ENCODE data around the gene HBD. TPM values are rescaled to one million over a fixed set of nuclear protein-coding genes. Genes with fewer than 3 reads are reported as not detected.
A peak's percentile ranks its signal among the peaks of the same experiment; 100 is the strongest.

Gene HBD
- total and polyA plus RNA-seq, 4 donors: 0.17 to 1.2 TPM; not detected in 2

DNA sequence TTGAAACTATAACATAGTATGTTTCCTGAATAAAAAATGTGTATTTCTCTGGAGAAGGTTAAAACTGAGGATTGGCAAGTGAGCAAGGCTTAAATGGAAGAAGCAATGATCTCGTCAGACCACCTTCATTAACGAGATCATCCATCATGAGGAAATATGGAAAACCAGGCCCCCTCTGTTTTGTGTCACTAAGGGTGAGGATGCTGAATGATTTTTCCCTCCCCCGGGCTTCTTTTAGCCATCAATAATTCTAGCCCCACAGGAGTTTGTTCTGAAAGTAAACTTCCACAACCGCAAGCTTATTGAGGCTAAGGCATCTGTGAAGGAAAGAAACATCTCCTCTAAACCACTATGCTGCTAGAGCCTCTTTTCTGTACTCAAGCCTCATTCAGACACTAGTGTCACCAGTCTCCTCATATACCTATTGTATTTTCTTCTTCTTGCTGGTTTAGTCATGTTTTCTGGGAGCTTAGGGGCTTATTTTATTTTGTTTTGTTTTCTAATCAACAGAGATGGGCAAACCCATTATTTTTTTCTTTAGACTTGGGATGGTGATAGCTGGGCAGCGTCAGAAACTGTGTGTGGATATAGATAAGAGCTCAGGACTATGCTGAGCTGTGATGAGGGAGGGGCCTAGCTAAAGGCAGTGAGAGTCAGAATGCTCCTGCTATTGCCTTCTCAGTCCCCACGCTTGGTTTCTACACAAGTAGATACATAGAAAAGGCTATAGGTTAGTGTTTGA is 41.3 kb upstream of the HBD start:
- H3K27me3 ChIP-seq (ENCODE audit: control insufficient read depth, insufficient read depth, low read length): no peaks in the 10 kb centered on the region
- no peaks in the 10 kb centered on the region for H3K4me1 ChIP-seq (ENCODE audit: control insufficient read depth, insufficient read depth, low read length)
- no peak overlapping the region for H3K27ac ChIP-seq (ENCODE audit: low read depth, low read length)
- H3K9me3 ChIP-seq (ENCODE audit: control insufficient read depth, insufficient read depth, low read length): no peaks in the 10 kb centered on the region
- no peak for DNase-seq (ENCODE audit: low read depth in 4 of 6, low spot score in 6 of 6)
- H3K4me3 ChIP-seq (ENCODE audit: low read depth, low read length): no peak overlapping the region
- no peaks in the 10 kb centered on the region for H3K36me3 ChIP-seq (ENCODE audit: control insufficient read depth, insufficient read depth, low read length)
- no CpG with 5 or more reads among the region's 6 CpGs for WGBS (ENCODE audit: insufficient coverage)

DNA sequence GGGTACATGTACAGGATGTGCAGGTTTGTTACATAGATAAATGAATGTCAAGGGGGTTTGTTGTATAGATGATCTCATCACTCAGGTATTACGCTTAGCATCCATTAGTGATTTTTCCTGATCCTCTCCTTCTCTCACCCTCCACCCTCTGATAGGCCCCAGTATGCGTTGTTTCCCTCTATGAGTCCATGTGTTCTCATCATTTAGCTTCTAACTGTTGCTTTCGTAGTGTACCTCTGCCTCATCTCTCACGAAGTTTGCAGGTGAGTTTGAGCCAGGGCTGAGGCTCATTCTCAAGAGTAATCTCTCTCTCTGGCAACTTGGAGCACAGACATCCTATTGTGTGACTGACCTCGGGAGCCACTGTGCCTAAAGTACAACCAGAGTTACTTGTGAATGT is 40.1 kb upstream of the HBD start:
- Histone ChIP-seq H3K27ac (ENCODE audit: low read depth, low read length) (no peak overlapping the region), H3K9me3 (ENCODE audit: control insufficient read depth, insufficient read depth, low read length) (no peaks in the 10 kb centered on the region), H3K36me3 (ENCODE audit: control insufficient read depth, insufficient read depth, low read length) (no peaks in the 10 kb centered on the region), H3K4me3 (ENCODE audit: low read depth, low read length) (no peak overlapping the region), H3K4me1 (ENCODE audit: control insufficient read depth, insufficient read depth, low read length) (no peaks in the 10 kb centered on the region), H3K27me3 (ENCODE audit: control insufficient read depth, insufficient read depth, low read length) (no peaks in the 10 kb centered on the region)
- DNase-seq (ENCODE audit: low read depth in 4 of 6, low spot score in 6 of 6): no peak
- WGBS (ENCODE audit: insufficient coverage): 79% methylated on average over 3 of the region's 5 CpGs

DNA sequence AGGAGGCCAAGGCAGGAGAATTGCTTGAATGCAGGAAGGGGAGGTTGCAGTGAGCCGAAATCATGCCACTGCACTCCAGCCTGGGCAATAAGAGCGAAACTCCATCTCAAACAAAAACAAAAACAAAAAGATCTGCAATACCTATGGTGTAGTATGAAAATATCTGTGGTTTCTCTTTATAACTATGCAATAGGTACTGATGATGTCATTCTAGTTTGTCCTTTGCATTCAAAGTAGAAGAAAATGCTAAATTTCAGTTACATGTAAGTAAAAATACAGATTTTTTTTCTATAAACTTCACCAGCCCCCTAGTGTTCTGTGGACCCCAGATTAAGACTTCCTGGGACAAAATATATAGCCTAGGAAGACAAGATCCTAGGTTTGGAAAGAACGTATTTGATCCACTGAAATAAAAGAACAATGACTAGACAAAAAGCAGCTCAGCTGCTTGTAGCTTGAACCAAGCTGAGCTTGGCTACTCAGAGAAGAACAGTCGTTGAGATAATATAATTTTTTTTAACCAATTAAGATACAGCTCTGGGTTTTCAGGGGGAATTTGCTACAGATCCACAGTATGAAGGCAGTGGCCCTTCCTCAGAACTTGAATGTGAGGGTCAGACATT is 38.2 kb upstream of the HBD start:
- H3K9me3 ChIP-seq (ENCODE audit: control insufficient read depth, insufficient read depth, low read length): no peaks in the 10 kb centered on the region
- H3K27ac ChIP-seq (ENCODE audit: low read depth, low read length): no peak overlapping the region
- no peak overlapping the region for H3K4me3 ChIP-seq (ENCODE audit: low read depth, low read length)
- H3K4me1 ChIP-seq (ENCODE audit: control insufficient read depth, insufficient read depth, low read length): no peaks in the 10 kb centered on the region
- H3K36me3 ChIP-seq (ENCODE audit: control insufficient read depth, insufficient read depth, low read length): no peaks in the 10 kb centered on the region
- no CpG with 5 or more reads among the region's 4 CpGs for WGBS (ENCODE audit: insufficient coverage)
- no peak for DNase-seq (ENCODE audit: low read depth in 4 of 6, low spot score in 6 of 6)
- no peaks in the 10 kb centered on the region for H3K27me3 ChIP-seq (ENCODE audit: control insufficient read depth, insufficient read depth, low read length)

DNA sequence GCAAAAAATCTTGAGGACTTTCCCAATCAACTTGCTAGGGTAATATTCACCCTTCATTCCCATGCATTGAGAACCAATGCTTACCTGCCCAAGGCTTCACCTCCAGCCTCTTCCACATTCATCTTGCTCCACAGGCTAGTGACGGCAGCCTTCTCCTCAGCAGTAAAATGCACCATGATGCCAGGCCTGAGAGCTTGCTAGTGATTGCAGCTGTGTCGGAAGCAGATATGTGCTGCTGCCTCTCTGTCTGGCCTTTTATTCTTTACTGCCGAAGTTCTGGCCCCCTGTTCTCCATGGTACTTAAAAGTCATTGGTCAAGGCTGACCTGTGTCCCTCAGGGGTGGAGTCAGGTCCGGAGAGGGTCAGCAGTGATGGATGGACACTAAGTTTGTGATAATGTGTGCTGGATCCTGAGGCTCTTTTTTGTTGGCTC is 35.4 kb upstream of the HBD start, which contains the start of gene HBE1:
Gene HBE1, minus strand, starts transcription at position 231 of the 433 bp plus-strand sequence. Its CDS starts 55 bp downstream, at position 176.
- Histone ChIP-seq H3K9me3 (ENCODE audit: control insufficient read depth, insufficient read depth, low read length) (no peaks in the 10 kb centered on the region), H3K27ac (ENCODE audit: low read depth, low read length) (no peak within 1 kb of the TSS), H3K27me3 (ENCODE audit: control insufficient read depth, insufficient read depth, low read length) (no peaks in the 10 kb centered on the region), H3K4me1 (ENCODE audit: control insufficient read depth, insufficient read depth, low read length) (no peaks in the 10 kb centered on the region), H3K36me3 (ENCODE audit: control insufficient read depth, insufficient read depth, low read length) (no peaks in the 10 kb centered on the region), H3K4me3 (ENCODE audit: low read depth, low read length) (no peak within 1 kb of the TSS)
- DNase-seq (ENCODE audit: low read depth in 4 of 6, low spot score in 6 of 6): no peak
- WGBS (ENCODE audit: insufficient coverage): 47% methylated on average over 3 of the region's 4 CpGs

DNA sequence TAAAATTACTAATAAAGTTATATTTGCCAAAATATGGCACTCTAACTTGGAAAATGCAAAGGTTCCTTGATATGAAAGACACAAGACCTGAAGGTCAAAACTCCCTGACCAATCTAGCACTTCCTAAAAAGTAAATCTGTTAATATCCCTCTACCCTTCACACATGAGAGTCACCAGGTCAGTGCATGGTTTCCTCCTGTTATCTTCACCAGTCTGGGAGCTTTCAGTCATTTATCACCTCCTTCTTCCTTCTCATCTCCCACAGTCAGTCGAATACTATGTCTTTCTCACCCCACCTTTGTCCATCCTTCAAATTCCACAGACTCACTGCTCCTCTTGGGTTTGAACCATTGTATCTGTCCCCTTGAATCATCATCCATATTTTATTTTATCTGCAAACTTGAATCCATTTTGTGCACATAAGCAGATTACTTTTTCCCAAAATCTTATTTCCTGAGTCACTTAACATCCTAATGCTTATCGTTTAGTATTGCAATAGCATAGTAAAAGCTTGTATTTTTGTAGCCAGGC is 32.8 kb upstream of the HBD start:
- H3K4me1 ChIP-seq (ENCODE audit: control insufficient read depth, insufficient read depth, low read length): no peaks in the 10 kb centered on the region
- H3K9me3 ChIP-seq (ENCODE audit: control insufficient read depth, insufficient read depth, low read length): no peaks in the 10 kb centered on the region
- WGBS (ENCODE audit: insufficient coverage): 97% methylated on average over 2 of the region's 2 CpGs
- H3K4me3 ChIP-seq (ENCODE audit: low read depth, low read length): no peak overlapping the region
- DNase-seq (ENCODE audit: low read depth in 4 of 6, low spot score in 6 of 6): no peak
- no peaks in the 10 kb centered on the region for H3K36me3 ChIP-seq (ENCODE audit: control insufficient read depth, insufficient read depth, low read length)
- H3K27ac ChIP-seq (ENCODE audit: low read depth, low read length): no peak overlapping the region
- no peaks in the 10 kb centered on the region for H3K27me3 ChIP-seq (ENCODE audit: control insufficient read depth, insufficient read depth, low read length)

DNA sequence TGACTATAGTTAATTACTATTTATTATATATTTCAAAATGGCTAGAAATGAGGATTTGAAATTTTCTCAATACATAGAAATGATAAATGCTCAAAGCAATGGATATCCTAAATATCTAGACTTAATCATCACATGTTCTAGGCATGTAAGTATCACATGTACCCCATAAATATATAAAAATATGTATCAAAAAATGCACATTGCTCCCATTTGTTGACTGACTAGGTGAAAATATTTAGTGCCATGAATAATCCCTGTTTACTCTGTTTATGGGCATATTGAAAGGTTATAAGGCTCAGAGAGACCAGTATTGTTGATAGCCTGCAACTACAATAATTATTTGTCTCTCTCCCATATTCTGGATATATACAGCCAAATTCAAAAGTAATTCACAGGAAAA is 32.3 kb upstream of the HBD start:
- Histone ChIP-seq H3K36me3 (ENCODE audit: control insufficient read depth, insufficient read depth, low read length) (no peaks in the 10 kb centered on the region), H3K27ac (ENCODE audit: low read depth, low read length) (no peak overlapping the region), H3K4me1 (ENCODE audit: control insufficient read depth, insufficient read depth, low read length) (no peaks in the 10 kb centered on the region), H3K4me3 (ENCODE audit: low read depth, low read length) (no peak overlapping the region), H3K9me3 (ENCODE audit: control insufficient read depth, insufficient read depth, low read length) (no peaks in the 10 kb centered on the region), H3K27me3 (ENCODE audit: control insufficient read depth, insufficient read depth, low read length) (no peaks in the 10 kb centered on the region)
- no peak for DNase-seq (ENCODE audit: low read depth in 4 of 6, low spot score in 6 of 6)

DNA sequence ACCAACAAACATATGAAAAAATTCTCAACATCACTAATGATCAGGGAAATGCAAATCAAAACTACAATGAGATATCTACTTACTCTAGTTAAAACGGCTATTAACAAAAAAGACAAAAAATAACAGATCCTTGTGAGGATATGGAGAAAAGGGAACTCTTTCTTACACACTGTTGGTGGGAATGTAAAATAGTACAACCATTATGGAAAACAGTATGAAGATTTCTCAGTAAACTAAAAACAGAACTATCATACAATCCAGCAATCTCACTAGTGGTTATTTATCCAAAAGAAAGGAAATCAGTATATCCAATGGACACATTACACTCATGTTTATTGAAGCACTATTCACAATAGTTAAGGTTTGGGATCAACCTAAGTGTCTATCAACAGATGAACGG is 31.5 kb upstream of the HBD start:
- H3K4me1 ChIP-seq (ENCODE audit: control insufficient read depth, insufficient read depth, low read length): no peaks in the 10 kb centered on the region
- DNase-seq (ENCODE audit: low read depth in 4 of 6, low spot score in 6 of 6): no peak
- WGBS (ENCODE audit: insufficient coverage): no CpG with 5 or more reads among the region's 2 CpGs
- no peaks in the 10 kb centered on the region for H3K36me3 ChIP-seq (ENCODE audit: control insufficient read depth, insufficient read depth, low read length)
- H3K9me3 ChIP-seq (ENCODE audit: control insufficient read depth, insufficient read depth, low read length): no peaks in the 10 kb centered on the region
- H3K27ac ChIP-seq (ENCODE audit: low read depth, low read length): no peak overlapping the region
- H3K27me3 ChIP-seq (ENCODE audit: control insufficient read depth, insufficient read depth, low read length): no peaks in the 10 kb centered on the region
- H3K4me3 ChIP-seq (ENCODE audit: low read depth, low read length): no peak overlapping the region

DNA sequence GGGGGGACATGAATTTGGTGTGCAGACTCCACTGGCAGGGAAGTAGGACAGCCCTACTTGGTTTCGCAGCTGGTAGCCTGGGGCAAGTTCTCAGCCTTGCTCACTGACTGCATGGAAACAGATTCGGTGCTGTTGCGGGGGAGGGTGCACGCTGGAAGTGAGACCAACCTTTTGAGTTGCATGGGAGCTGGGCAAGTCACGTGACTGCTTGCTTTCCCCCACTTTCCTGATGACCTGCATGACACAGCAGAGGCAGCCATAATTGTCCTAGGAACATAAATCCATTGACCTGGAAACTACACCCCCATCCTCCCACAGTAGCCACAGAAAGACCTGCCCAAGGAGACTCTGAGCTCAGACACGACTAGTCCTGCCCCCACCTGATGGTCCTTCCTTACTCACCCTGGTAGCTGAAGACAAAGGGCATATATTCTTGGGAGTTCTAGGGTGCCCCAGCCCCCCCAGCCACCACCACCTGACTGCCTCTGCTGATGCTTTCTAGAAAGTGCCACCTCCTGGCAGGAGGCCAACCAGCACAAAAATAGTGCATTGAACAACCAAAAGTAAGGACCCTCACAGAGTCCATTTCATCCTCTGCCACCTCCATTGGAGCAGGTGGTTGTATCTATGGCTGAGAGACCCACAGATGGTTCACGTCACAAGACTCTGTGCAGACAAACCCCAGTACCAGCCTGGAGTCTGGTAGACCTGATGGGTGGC is 24.4 kb upstream of the HBD start:
- H3K9me3 ChIP-seq (ENCODE audit: control insufficient read depth, insufficient read depth, low read length): no peaks in the 10 kb centered on the region
- no peak overlapping the region for H3K27ac ChIP-seq (ENCODE audit: low read depth, low read length)
- H3K36me3 ChIP-seq (ENCODE audit: control insufficient read depth, insufficient read depth, low read length): no peaks in the 10 kb centered on the region
- DNase-seq (ENCODE audit: low read depth in 4 of 6, low spot score in 6 of 6): no peak
- 71% methylated on average over 6 of the region's 7 CpGs for WGBS (ENCODE audit: insufficient coverage)
- H3K27me3 ChIP-seq (ENCODE audit: control insufficient read depth, insufficient read depth, low read length): no peaks in the 10 kb centered on the region
- no peaks in the 10 kb centered on the region for H3K4me1 ChIP-seq (ENCODE audit: control insufficient read depth, insufficient read depth, low read length)
- H3K4me3 ChIP-seq (ENCODE audit: low read depth, low read length): no peak overlapping the region

DNA sequence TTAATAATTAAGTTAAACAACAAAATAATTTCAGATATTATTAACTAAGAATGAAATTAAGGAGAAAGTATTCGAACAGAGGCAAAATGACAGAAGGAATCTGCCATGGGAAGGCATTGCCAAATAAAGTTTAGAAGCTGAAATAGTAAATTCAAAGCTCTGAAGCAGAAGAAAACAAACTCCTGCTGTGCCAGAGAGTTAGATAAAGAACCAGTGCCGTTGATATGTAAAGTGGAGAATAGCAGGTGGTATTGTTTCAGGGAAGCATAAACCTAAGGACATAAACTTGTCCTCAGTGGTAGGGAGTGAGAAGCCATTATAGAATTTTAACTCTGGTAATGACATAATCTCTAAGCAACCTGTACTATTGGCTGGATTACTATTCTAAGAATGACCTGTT is 23.0 kb upstream of the HBD start:
- Histone ChIP-seq H3K4me1 (ENCODE audit: control insufficient read depth, insufficient read depth, low read length) (no peaks in the 10 kb centered on the region), H3K9me3 (ENCODE audit: control insufficient read depth, insufficient read depth, low read length) (no peaks in the 10 kb centered on the region), H3K27me3 (ENCODE audit: control insufficient read depth, insufficient read depth, low read length) (no peaks in the 10 kb centered on the region), H3K36me3 (ENCODE audit: control insufficient read depth, insufficient read depth, low read length) (no peaks in the 10 kb centered on the region), H3K27ac (ENCODE audit: low read depth, low read length) (no peak overlapping the region), H3K4me3 (ENCODE audit: low read depth, low read length) (no peak overlapping the region)
- WGBS (ENCODE audit: insufficient coverage): 0% methylated on average over 1 of the region's 2 CpGs
- DNase-seq (ENCODE audit: low read depth in 4 of 6, low spot score in 6 of 6): peak in 1 of 6 donors; percentile 25
